Activated T-cell treated with anti-CD3 and anti-CD28 coated beads, Interleukin-2, amount 50 U/mL, for 72 hours (primary cell): ENCODE results near the gene ATP5PF. TPM values are rescaled to one million over a fixed set of nuclear protein-coding genes. Genes with fewer than 3 reads are reported as not detected.
"Not testable (repeated sequence)": the region's sequence is repeated elsewhere in the genome, so short reads cannot be mapped to it uniquely, and the experiment has no call there.

Experiments used
- ATAC-seq, 2 donors: fragments of 150-1000 bp; cut with Tn5 transposase; replicated peaks in 1 of 2; 2 replicates each; pipeline ENCODE4 v1.10.0; 2021; ENCODE audit warnings: moderate library complexity in 2 of 2, mild to moderate bottlenecking in 1 of 2
- DNase-seq, 2 donors: peaks; one replicate each; pipeline ENCODE4 v3.0.0; 2021 to 2022; ENCODE audit warnings: mixed read lengths in 1 of 2
- H3K27ac Mint-ChIP-seq: one replicate; pipeline ENCODE4 v1.8.0; 2022; ENCODE audit warnings: mild to moderate bottlenecking, moderate library complexity, mixed read lengths
- H3K27me3 Mint-ChIP-seq: one replicate; pipeline ENCODE4 v1.8.0; 2022; ENCODE audit warnings: low read depth, mixed read lengths
- H3K36me3 Mint-ChIP-seq, 2 donors: one replicate each; pipeline ENCODE4 v1.8.0; 2022; ENCODE audit warnings: mixed read lengths in 2 of 2, mild to moderate bottlenecking in 1 of 2; ENCODE audit not compliant: insufficient read depth in 2 of 2
- H3K4me1 Mint-ChIP-seq: one replicate; pipeline ENCODE4 v1.8.0; 2022; ENCODE audit warnings: low read depth, mixed read lengths
- H3K4me3 Mint-ChIP-seq, 2 donors: one replicate each; pipeline ENCODE4 v1.8.0; 2022; ENCODE audit warnings: mild to moderate bottlenecking in 2 of 2, mixed read lengths in 2 of 2, moderate library complexity in 2 of 2
- H3K9me3 Mint-ChIP-seq, 2 donors: one replicate each; pipeline ENCODE4 v1.8.0; 2022; ENCODE audit warnings: mixed read lengths in 2 of 2
- total RNA-seq, 2 donors: library from RNA; stranded (reverse); gene quantifications; one replicate each; pipeline ENCODE4 v1.2.3, GENCODE V29; 2022

ATP5PF gene
- total RNA-seq, 2 donors from 2014 or later, result 90.0 to 92.1 TPM

DNA sequence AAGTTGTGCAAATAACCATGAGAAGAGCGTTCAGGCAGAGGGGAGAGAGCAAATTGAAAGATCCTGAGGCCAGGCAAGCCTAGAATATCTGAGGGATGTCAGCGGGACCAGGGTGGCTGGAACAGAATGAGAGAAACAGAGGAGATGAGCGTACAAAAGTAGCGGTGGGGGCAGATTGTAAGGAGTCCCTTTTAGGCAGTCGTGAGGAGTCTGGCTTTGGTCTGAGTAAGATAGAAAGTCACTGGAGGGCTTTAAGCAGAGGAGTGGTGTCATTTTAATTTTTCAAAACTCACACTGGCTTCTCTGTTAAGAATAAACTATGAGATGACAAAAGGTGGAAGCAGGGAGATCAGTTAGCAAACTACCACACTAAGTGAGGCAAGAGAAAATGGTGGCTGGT, 24.2 kb downstream of the ATP5PF start:
- no peaks in the 10 kb centered on the region for H3K9me3 Mint-ChIP-seq
- ATAC-seq, result peak in 1 of 2 donors; percentile 51
- no peak for DNase-seq
- H3K27me3 Mint-ChIP-seq, result no peaks in the 10 kb centered on the region
- peaks cover 5% of the 10 kb centered on the region for H3K4me1 Mint-ChIP-seq
- no peak overlapping the region for H3K27ac Mint-ChIP-seq
- no peak overlapping the region for H3K4me3 Mint-ChIP-seq
- no peaks in the 10 kb centered on the region for H3K36me3 Mint-ChIP-seq

DNA sequence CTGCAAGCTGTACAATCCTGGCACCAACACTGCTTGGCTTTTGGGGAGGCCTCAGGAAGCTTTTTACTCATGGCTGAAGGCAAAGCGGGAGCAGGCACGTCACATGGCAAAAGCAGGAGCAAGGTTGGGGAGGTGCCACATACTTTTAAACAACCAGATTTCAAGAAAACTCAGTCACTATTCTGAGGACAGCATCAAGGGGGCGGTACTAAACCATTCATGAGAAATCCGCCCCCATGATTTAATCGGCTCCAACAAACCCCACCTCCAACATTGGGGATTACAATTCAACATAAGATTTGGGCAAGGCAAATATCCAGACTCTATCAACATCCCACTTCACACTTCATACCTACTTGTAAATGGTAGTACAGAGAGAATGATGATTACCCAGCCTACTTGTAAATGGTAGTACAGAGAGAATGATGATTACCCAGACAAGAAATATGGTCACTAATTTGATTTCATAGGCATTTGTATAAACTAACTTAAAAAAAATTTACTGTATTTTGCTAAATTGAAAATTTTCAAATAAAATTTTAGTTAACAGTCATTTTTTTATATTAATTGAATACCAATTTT, 24.9 kb downstream of the ATP5PF start:
- ATAC-seq (no peak), DNase-seq (no peak)
- H3K27me3 Mint-ChIP-seq, result no peaks in the 10 kb centered on the region
- peaks cover 5% of the 10 kb centered on the region for H3K4me1 Mint-ChIP-seq
- H3K27ac Mint-ChIP-seq, result no peak overlapping the region
- no peak overlapping the region for H3K4me3 Mint-ChIP-seq
- H3K36me3 Mint-ChIP-seq, result no peaks in the 10 kb centered on the region
- no peaks in the 10 kb centered on the region for H3K9me3 Mint-ChIP-seq

DNA sequence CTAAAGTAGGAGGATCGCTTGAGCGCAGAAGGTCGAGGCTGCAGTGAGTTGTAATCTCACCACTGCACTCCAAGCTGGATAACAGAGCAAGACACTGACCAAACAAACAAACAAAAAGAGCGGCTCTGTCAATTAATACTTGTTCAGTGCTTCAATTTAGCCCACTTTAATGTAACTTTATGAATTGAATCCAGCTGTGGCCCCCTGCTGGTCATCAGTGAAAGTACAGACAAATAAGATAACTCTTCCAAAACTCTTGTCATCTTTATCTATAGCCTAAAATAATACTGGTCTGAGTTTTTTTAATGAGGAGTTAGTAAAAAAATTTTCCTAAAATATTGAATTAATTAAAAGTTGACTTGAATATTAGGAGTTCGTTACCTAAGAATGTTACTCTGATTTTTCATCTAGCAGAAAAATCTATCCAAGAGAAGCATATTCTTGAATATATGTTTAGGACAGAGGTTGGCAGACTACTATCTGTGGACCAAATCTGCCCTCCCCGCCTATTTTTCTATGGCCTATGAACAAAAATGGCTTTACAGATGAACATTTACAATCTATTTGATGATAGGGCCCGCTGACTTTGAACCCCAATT, 26.1 kb downstream of the ATP5PF start:
- ATAC-seq (no peak), DNase-seq (peak; percentile 31 to 36)
- Mint-ChIP-seq H3K4me3 (no peak overlapping the region), H3K4me1 (peaks cover 5% of the 10 kb centered on the region), H3K36me3 (no peaks in the 10 kb centered on the region), H3K9me3 (no peaks in the 10 kb centered on the region), H3K27me3 (no peaks in the 10 kb centered on the region), H3K27ac (no peak overlapping the region)

DNA sequence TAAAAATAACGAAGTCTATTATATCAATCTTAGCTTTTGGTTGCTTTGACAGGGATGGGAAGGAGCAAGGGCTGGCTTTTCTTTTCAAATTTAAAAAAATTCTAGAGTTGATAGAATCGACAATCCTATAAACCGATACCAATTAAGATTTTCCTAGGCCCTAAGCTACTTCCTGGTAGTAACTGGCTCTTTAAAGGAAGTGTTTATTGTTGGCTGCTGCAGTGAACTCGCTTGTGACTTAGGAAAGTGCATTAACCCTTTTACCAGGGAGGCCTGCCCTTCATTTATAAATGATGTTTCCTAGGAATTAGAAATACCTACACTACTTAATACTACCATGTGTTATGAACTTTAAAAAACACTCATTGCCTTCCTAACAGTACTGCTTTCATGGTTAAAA, 33.2 kb downstream of the ATP5PF start:
- no peak for DNase-seq

DNA sequence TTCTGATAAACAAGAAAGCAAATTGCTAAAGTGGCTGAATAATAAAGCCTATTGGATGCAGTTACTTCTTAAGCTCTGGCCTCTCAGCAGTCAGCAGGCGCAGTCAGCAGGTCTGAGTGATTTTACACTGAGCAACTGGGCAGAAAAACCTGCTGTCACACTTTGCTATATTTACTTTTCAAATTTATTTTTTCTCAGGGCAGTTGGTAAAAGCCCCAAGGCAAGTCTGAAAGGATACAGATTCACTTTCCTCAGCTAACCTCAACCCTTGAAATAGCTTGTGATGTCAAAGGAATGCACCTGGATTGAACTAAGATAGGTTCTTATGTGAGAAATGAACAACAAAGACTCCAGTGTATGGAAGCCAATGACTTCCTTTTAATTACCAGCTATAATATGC, 34.0 kb downstream of the ATP5PF start:
- Mint-ChIP-seq H3K27me3 (no peaks in the 10 kb centered on the region), H3K27ac (no peak overlapping the region), H3K4me1 (no peaks in the 10 kb centered on the region)

More for the DNA sequence above, 33.2 kb downstream of the ATP5PF start:
- Mint-ChIP-seq H3K27ac (peak overlapping the region; percentile 43), H3K36me3 (no peaks in the 10 kb centered on the region), H3K4me1 (no peaks in the 10 kb centered on the region), H3K4me3 (no peak overlapping the region), H3K9me3 (no peaks in the 10 kb centered on the region), H3K27me3 (no peaks in the 10 kb centered on the region)
- no peak for ATAC-seq

DNA sequence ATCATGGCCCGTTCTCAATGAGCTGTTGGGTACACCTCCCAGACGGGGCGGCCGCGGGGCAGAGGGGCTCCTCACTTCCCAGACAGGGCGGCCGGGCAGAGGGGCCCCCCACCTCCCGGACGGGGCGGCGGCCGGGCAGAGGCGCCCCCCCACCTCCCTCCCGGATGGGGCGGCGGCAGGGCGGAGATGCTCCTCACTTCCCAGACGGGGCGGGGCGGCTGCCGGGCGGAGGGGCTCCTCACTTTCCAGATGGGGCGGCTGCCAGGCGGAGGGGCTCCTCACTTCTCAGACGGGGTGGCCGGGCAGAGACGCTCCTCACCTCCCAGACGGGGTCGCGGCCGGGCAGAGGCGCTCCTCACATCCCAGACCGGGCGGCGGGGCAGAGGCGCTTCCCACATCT, 39.2 kb downstream of the ATP5PF start:
- not testable (repeated sequence) for ATAC-seq, H3K27me3 Mint-ChIP-seq, H3K4me3 Mint-ChIP-seq, H3K9me3 Mint-ChIP-seq, H3K36me3 Mint-ChIP-seq, H3K27ac Mint-ChIP-seq, DNase-seq, H3K4me1 Mint-ChIP-seq

More for the DNA sequence above, 34.0 kb downstream of the ATP5PF start:
- Mint-ChIP-seq H3K9me3 (no peaks in the 10 kb centered on the region), H3K36me3 (no peaks in the 10 kb centered on the region), H3K4me3 (no peak overlapping the region)
- DNase-seq (no peak), ATAC-seq (no peak)

DNA sequence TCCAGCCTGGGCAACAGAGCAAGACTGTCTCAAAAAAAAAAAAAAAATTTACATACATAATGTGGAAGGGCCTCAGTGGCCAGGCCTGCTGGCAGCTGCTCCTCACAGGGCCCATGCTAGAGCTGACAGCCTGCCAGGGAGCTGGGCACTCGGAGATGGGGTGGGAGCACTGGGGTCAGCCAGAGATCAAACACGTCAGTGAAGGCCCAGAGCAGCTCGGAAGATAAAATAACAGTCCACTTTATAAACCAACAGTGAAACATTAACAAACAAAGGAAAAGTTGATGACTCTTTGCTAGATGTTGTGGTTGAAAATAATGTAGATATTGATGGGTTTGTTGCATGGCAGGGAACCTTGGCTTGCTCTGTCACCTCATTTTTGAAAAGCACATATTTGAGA, 42.7 kb downstream of the ATP5PF start:
- Mint-ChIP-seq H3K27ac (no peak overlapping the region), H3K4me1 (no peaks in the 10 kb centered on the region), H3K4me3 (no peak overlapping the region), H3K9me3 (no peaks in the 10 kb centered on the region), H3K27me3 (no peaks in the 10 kb centered on the region), H3K36me3 (no peaks in the 10 kb centered on the region)
- DNase-seq (no peak), ATAC-seq (no peak)

DNA sequence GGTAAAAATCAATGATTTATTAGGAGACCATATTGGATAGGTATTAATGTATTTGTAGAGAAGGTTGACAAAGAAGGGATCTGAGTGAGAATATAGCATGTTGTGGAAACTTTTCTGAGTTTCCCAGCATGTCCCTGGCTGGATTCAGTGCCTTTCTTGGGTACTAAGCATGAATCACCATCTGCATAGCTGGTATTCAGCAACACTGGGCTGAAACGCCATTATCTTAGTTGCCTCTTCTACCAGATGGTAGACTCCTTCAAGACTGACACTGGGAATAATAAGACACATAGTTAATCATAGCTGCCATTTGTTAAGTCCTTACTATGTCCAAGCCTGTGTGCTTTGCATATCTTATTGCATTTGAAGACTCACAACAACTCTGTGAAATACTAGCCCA, 45.5 kb downstream of the ATP5PF start:
- ATAC-seq, result no peak
- Mint-ChIP-seq H3K4me1 (no peaks in the 10 kb centered on the region), H3K27me3 (no peaks in the 10 kb centered on the region), H3K4me3 (no peak overlapping the region), H3K9me3 (no peaks in the 10 kb centered on the region), H3K36me3 (no peaks in the 10 kb centered on the region), H3K27ac (no peak overlapping the region)
- DNase-seq, result no peak

DNA sequence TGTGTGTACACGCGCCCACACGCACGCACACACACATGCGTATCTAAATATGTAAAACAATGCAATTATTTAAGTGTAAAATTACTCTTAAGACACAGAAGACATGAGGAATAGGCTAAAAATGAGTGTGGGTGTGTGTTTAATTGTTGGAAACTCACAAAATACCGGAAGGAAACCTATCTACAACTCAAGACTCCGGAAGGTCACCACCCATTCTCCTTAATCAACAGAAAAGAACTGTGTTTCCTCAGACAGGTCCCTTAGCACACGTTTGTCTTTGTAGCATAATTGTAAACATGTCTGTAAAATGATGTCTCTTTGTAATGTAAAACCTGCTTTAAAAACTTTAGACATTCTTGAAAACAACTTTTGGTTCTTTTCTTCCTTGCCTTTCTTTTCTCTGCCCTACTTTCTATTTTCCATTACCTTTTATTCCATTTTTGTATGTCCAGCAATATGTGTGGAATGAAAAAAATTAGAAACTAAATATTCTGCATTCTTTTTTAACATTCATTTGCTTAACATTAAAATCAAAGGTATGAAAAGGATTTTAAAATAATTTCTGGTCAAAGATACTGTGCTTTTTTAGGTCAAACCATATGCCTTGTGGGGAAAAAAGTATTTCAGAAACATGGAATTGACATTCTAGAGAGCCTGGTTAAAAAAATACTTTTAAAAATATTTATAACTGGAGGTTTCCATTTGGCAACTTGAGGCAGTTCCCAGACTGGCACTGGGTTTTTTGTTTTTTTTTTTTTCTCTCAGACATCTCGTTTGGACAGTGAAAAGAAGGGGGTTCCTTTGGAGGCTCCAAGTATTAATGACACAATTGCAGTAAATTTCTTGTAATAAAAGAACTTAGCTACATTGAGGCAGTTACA, 46.2 kb downstream of the ATP5PF start:
- no peaks in the 10 kb centered on the region for H3K4me1 Mint-ChIP-seq
- H3K27ac Mint-ChIP-seq, result no peak overlapping the region
- DNase-seq, result no peak
- H3K9me3 Mint-ChIP-seq, result no peaks in the 10 kb centered on the region
- no peak overlapping the region for H3K4me3 Mint-ChIP-seq
- no peak for ATAC-seq
- H3K27me3 Mint-ChIP-seq, result no peaks in the 10 kb centered on the region
- no peaks in the 10 kb centered on the region for H3K36me3 Mint-ChIP-seq

DNA sequence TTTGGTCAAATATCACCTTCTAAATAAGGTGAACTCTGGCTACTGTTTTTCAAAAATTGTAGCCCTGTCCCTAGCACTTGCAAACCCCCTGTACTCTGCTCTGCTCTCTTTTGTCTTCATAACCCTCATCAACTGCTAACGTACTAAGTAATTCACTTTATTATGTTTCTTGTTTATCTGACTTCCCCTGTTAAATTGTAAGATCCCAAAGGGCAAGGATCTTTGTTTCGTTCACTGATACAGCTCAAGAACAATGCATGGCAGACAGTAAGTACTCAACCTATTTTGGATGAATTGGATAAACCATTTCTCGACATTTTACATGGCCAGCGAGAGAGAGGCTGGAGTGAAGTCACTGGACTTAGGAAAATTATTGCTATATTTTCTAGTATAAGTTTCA, 46.9 kb downstream of the ATP5PF start:
- ATAC-seq (no peak), DNase-seq (no peak)
- H3K4me1 Mint-ChIP-seq, result no peaks in the 10 kb centered on the region
- no peaks in the 10 kb centered on the region for H3K9me3 Mint-ChIP-seq
- H3K27me3 Mint-ChIP-seq, result no peaks in the 10 kb centered on the region
- no peaks in the 10 kb centered on the region for H3K36me3 Mint-ChIP-seq
- no peak overlapping the region for H3K27ac Mint-ChIP-seq
- no peak overlapping the region for H3K4me3 Mint-ChIP-seq

DNA sequence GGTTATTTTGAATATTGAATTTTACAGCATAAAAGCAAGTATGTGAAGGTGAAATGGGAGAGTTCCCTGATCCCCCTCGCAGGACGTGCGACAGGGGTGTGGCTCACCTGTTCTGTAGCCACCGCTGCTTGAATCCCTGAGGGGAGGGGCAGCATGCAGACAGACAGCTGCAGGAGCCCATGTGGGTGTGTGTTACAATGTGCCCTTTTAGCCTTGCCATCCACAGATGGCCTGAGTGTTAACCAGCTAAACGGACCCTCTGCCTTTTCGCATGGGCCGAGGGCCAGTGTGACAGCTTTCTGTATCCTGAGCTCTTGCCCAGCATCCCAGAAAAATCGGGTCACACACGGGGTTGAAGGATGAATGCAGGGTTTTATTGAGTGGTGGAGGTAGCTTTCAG, 52.3 kb downstream of the ATP5PF start:
- H3K36me3 Mint-ChIP-seq, result no peaks in the 10 kb centered on the region
- no peak for ATAC-seq
- no peak overlapping the region for H3K4me3 Mint-ChIP-seq
- no peak for DNase-seq
- H3K4me1 Mint-ChIP-seq, result no peaks in the 10 kb centered on the region
- no peak overlapping the region for H3K27ac Mint-ChIP-seq
- H3K27me3 Mint-ChIP-seq, result peaks cover 5% of the 10 kb centered on the region
- H3K9me3 Mint-ChIP-seq, result no peaks in the 10 kb centered on the region

DNA sequence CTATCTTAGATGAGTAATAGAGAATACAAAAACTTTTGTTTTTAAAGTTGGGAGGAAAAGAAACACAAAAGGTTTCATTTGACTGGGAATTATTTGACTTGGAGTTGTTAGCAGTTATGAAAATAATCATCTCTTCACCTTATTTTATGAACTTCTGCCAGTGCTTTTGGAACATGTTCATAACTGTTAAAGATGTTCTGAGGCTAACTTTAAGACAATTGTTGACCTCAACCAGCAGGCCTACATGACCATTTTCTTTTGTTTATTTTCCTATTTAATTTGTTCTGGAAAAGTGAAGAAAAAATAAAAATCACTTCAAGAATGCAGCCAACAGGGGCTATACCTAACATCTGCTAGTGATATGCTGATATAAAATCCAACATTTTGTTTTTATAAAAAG, 58.3 kb downstream of the ATP5PF start:
- Mint-ChIP-seq H3K4me3 (no peak overlapping the region), H3K36me3 (no peaks in the 10 kb centered on the region), H3K9me3 (peaks cover 0 to 1% of the 10 kb centered on the region in 2 donors), H3K27ac (no peak overlapping the region), H3K4me1 (no peaks in the 10 kb centered on the region), H3K27me3 (peaks cover 5% of the 10 kb centered on the region)
- ATAC-seq (no peak), DNase-seq (no peak)
